Measurements from ENCODE around the gene GPN1.
"Not testable (repeated sequence)": the region's sequence is repeated elsewhere in the genome, so short reads cannot be mapped to it uniquely, and the experiment has no call there.

GPN1 gene

DNA sequence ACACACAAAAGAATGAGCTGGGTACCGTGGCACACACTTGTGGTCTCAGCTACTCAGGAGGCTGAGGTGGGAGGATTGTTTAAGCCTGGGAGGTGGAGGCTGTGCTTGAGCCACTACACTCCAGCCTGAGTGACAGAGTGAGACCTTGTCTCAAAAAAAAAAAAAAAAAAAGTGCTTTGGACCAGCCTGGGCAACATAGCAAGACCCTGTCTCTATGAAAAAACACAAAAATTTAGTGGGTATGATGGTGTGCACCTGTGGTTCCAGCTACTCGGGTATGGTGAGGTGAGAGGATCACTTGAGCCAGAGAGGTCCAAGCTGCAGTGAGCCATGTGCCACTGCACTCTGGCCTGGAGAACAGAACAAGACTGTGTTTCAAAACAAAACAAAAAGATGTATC lies 35.6 kb upstream of the GPN1 start:
- no peak for DNase-seq (ENCODE audit: low read depth, low spot score)
- Histone ChIP-seq H3K9me3 (ENCODE audit: control insufficient read depth, insufficient read depth, low read length) (peaks cover 2% of the 10 kb centered on the region), H3K36me3 (ENCODE audit: control insufficient read depth, insufficient read depth, low read length) (no peaks in the 10 kb centered on the region; the same call in 1 of the 2 replicates), H3K27ac (ENCODE audit: low read length) (no peak overlapping the region), H3K4me1 (ENCODE audit: control insufficient read depth, insufficient read depth, low read length) (no peaks in the 10 kb centered on the region), H3K27me3 (ENCODE audit: control insufficient read depth, insufficient read depth, low read length) (no peaks in the 10 kb centered on the region), H3K4me3 (ENCODE audit: low read length) (no peak overlapping the region)
- no CpG with 5 or more reads among the region's 2 CpGs for WGBS (ENCODE audit: insufficient coverage, insufficient read length)

DNA sequence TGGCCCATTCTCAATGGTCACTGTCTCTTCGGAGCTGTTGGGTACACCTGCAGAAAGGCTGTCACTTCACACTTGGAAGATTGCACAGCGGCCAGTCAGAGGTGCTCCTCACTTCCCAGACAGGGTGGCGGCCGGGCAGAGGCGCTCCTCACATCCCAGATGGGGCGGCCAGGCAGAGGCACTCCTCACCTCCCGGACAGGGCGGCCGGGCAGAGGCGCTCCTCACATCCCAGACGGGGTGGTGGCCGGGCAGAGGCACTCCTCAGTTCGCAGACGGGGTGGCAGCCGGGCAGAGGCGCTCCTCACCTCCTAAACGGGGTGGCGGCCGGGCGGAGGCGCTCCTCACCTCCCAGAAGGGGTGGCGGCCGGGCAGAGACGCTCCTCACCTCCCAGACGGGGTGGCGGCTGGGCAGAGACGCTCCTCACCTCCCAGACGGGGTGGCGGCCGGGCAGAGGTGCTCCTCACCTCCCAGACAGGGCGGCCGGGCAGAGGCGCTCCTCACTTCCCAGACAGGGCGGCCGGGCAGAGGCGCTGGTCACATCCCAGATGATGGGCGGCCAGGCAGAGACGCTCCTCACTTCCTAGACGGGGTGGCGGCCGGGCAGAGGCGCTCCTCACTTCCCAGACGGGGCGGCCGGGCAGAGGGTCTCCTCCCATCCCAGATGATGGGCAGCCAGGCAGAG lies 34.7 kb upstream of the GPN1 start:
- not testable (repeated sequence) for H3K4me3 ChIP-seq (ENCODE audit: low read length); H3K27ac ChIP-seq (ENCODE audit: low read length); H3K9me3 ChIP-seq (ENCODE audit: control insufficient read depth, insufficient read depth, low read length); H3K36me3 ChIP-seq (ENCODE audit: control insufficient read depth, insufficient read depth, low read length); DNase-seq (ENCODE audit: low read depth, low spot score); H3K27me3 ChIP-seq (ENCODE audit: control insufficient read depth, insufficient read depth, low read length); H3K4me1 ChIP-seq (ENCODE audit: control insufficient read depth, insufficient read depth, low read length)
- no CpG with 5 or more reads among the region's 45 CpGs for WGBS (ENCODE audit: insufficient coverage, insufficient read length)

DNA sequence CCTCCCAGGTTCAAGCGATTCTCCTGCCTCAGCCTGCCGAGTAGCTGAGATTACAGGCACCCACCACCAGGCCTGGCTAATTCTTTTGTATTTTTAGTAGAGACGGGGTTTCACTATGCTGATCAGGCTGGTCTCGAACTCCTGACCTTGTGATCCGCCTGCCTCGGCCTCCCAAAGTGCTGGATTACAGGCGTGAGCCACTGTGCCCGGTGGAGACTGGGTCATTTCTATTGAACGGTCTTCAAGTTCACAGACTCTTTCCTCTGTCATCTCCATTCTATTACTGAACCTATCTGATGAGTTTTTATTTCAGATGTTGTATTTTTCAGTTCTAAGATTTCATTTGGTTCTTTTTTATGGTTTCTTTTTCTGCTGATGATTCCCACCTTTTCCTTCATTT lies 33.4 kb upstream of the GPN1 start:
- WGBS (ENCODE audit: insufficient coverage, insufficient read length) = no CpG with 5 or more reads among the region's 9 CpGs
- H3K4me3 ChIP-seq (ENCODE audit: low read length); H3K27me3 ChIP-seq (ENCODE audit: control insufficient read depth, insufficient read depth, low read length); H3K36me3 ChIP-seq (ENCODE audit: control insufficient read depth, insufficient read depth, low read length); H3K4me1 ChIP-seq (ENCODE audit: control insufficient read depth, insufficient read depth, low read length); H3K9me3 ChIP-seq (ENCODE audit: control insufficient read depth, insufficient read depth, low read length); DNase-seq (ENCODE audit: low read depth, low spot score); H3K27ac ChIP-seq (ENCODE audit: low read length): not testable (repeated sequence)

DNA sequence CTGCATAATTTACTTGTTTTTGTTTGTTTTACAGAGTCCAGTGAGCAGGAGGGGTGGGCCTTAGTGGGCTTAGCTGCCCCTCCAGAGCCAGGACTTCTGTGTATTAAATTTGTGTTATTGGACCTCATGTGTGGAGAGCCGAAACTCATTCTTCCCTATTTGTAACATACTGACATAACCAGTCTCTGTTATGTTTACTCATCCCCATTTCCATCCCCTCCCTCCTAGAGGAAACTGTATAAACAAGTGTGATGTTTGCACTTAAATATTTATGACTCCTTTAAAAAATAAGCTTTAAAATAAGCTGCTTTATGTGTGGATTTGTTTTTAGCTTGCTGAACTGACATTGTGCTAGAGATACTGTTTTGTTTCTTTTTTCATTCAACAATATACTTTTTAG lies 32.2 kb upstream of the GPN1 start:
- Histone ChIP-seq H3K9me3 (ENCODE audit: control insufficient read depth, insufficient read depth, low read length) (peaks cover 2% of the 10 kb centered on the region), H3K27ac (ENCODE audit: low read length) (no peak overlapping the region), H3K36me3 (ENCODE audit: control insufficient read depth, insufficient read depth, low read length) (no peaks in the 10 kb centered on the region; the same call in 1 of the 2 replicates), H3K4me1 (ENCODE audit: control insufficient read depth, insufficient read depth, low read length) (no peaks in the 10 kb centered on the region), H3K27me3 (ENCODE audit: control insufficient read depth, insufficient read depth, low read length) (no peaks in the 10 kb centered on the region), H3K4me3 (ENCODE audit: low read length) (no peak overlapping the region)
- WGBS (ENCODE audit: insufficient coverage, insufficient read length) = no CpG with 5 or more reads among the region's 1 CpG
- no peak for DNase-seq (ENCODE audit: low read depth, low spot score)

DNA sequence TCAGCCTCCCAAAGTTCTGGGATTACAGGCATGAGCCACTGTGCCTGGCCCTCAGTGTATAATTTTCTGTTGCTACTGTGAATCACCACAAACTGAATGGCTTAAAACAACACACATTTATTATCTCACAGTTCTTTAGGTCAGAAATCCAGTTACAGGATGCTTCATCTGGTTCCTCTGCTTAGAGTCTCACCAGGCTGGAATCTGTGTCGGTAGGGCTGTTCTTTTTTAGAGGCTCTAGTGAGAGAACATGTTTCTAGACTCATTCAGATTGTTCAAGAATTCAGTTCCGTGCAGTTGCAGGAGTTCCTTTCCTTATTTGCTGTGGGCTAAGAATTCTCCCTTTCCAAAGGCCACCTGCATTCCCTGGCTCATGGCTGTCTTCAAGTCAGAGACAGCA lies 22.2 kb upstream of the GPN1 start:
- H3K27me3 ChIP-seq (ENCODE audit: control insufficient read depth, insufficient read depth, low read length) = no peaks in the 10 kb centered on the region
- H3K4me1 ChIP-seq (ENCODE audit: control insufficient read depth, insufficient read depth, low read length) = no peaks in the 10 kb centered on the region
- WGBS (ENCODE audit: insufficient coverage, insufficient read length) = no CpG with 5 or more reads among the region's 2 CpGs
- H3K9me3 ChIP-seq (ENCODE audit: control insufficient read depth, insufficient read depth, low read length) = no peaks in the 10 kb centered on the region
- H3K4me3 ChIP-seq (ENCODE audit: low read length) = no peak overlapping the region
- no peak for DNase-seq (ENCODE audit: low read depth, low spot score)
- H3K36me3 ChIP-seq (ENCODE audit: control insufficient read depth, insufficient read depth, low read length) = peaks cover 10% of the 10 kb centered on the region; the same call in 1 of the 2 replicates
- no peak overlapping the region for H3K27ac ChIP-seq (ENCODE audit: low read length)

DNA sequence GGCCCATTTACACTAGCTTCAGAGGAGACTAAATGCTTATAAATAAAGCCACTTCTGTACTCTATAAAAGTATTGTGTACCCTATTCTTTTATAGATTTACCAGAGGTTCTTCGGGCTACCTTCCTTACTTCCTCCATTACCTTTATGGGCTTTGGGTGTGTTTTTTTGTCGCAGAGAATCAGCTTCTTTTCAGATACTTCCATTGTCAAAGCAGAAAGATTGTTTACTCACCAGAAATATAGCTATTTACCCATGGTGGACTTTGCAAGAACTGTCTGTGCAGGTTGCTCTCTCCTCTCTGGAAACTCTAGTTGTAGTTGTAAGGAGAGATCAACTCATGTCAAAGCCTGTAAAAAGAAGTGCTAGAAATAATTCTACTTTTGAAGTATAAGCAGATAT lies 14.9 kb upstream of the GPN1 start:
- DNase-seq (ENCODE audit: low read depth, low spot score) = no peak
- H3K27ac ChIP-seq (ENCODE audit: low read length) = no peak overlapping the region
- no peaks in the 10 kb centered on the region for H3K9me3 ChIP-seq (ENCODE audit: control insufficient read depth, insufficient read depth, low read length)
- WGBS (ENCODE audit: insufficient coverage, insufficient read length) = no CpG with 5 or more reads among the region's 2 CpGs
- no peak overlapping the region for H3K4me3 ChIP-seq (ENCODE audit: low read length)
- H3K27me3 ChIP-seq (ENCODE audit: control insufficient read depth, insufficient read depth, low read length) = no peaks in the 10 kb centered on the region
- H3K36me3 ChIP-seq (ENCODE audit: control insufficient read depth, insufficient read depth, low read length) = peaks cover 15% of the 10 kb centered on the region; the same call in 1 of the 2 replicates
- H3K4me1 ChIP-seq (ENCODE audit: control insufficient read depth, insufficient read depth, low read length) = no peaks in the 10 kb centered on the region

DNA sequence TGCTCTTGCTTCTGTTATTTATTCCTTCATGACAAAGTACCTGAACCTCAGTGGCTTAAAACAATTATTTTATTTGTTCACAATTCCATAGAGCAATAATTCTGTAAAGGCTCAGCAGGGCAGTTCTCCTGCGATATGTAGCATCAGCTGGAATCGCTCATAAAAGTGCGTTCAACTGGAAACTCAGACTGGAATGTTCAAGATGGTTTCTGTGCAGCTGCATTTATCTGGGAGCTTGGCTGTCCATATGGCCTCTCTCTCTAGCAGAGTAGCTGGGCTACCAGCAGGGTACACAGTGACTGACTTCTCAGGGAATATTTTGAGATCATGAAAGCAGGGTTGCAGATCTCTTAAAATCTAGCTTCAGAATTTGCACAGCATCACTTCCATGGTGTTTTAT lies 13.5 kb upstream of the GPN1 start:
- Histone ChIP-seq H3K4me3 (ENCODE audit: low read length) (no peak overlapping the region), H3K27ac (ENCODE audit: low read length) (no peak overlapping the region), H3K9me3 (ENCODE audit: control insufficient read depth, insufficient read depth, low read length) (no peaks in the 10 kb centered on the region), H3K36me3 (ENCODE audit: control insufficient read depth, insufficient read depth, low read length) (peaks cover 15% of the 10 kb centered on the region; the same call in 1 of the 2 replicates), H3K4me1 (ENCODE audit: control insufficient read depth, insufficient read depth, low read length) (no peaks in the 10 kb centered on the region), H3K27me3 (ENCODE audit: control insufficient read depth, insufficient read depth, low read length) (no peaks in the 10 kb centered on the region)
- no CpG with 5 or more reads among the region's 3 CpGs for WGBS (ENCODE audit: insufficient coverage, insufficient read length)
- DNase-seq (ENCODE audit: low read depth, low spot score) = no peak

DNA sequence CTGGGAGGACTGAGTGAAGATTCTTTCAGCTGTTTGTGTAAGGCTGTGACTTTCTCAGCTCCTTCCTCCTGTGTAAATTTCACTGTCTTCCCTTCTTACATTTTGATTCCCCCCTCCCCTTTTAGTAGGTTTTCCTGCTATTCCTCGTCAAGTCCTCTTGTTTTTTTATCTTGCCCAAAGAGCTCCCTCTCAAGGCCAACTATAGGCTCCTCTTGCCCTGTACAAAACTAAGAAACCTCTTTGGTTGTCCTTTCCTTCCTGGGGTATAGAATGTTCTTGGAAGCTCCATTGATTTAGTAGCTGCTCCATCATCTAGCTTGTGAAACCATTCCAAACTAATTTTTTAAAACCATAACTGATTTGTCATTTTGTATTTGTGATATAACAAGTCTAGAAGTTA lies 7.3 kb upstream of the GPN1 start:
- Histone ChIP-seq H3K9me3 (ENCODE audit: control insufficient read depth, insufficient read depth, low read length) (no peaks in the 10 kb centered on the region), H3K36me3 (ENCODE audit: control insufficient read depth, insufficient read depth, low read length) (peaks cover 10% of the 10 kb centered on the region; the same call in 1 of the 2 replicates), H3K4me3 (ENCODE audit: low read length) (no peak overlapping the region), H3K27ac (ENCODE audit: low read length) (no peak overlapping the region), H3K27me3 (ENCODE audit: control insufficient read depth, insufficient read depth, low read length) (no peaks in the 10 kb centered on the region), H3K4me1 (ENCODE audit: control insufficient read depth, insufficient read depth, low read length) (no peaks in the 10 kb centered on the region)
- no peak for DNase-seq (ENCODE audit: low read depth, low spot score)
- no CpG with 5 or more reads among the region's 1 CpG for WGBS (ENCODE audit: insufficient coverage, insufficient read length)

DNA sequence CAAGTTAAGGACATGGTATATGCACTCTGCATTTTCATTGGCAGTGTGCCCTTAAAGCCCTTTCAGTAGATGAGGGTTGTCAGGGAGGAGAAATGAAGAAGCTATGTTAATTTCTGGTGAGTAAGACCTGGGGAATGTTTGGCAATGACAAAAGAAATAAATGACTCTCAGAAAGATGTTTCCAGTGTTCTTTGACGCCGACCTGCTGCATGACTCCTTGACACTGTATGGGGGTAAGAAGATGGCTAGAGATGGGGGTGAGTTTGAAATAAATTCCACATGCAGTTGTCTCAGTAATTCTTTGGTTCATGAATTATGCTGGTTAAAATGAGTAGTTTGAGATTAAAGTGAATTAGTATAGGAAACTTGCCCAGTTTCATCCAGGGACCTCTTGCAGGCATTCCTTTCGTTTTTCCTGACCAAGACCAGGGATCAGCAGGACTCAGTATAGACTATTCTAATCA lies 5.9 kb upstream of the GPN1 start:
- no CpG with 5 or more reads among the region's 3 CpGs for WGBS (ENCODE audit: insufficient coverage, insufficient read length)
- Histone ChIP-seq H3K4me1 (ENCODE audit: control insufficient read depth, insufficient read depth, low read length) (no peaks in the 10 kb centered on the region; the same call in 1 of the 2 replicates), H3K27ac (ENCODE audit: low read length) (no peak overlapping the region), H3K4me3 (ENCODE audit: low read length) (no peak overlapping the region), H3K36me3 (ENCODE audit: control insufficient read depth, insufficient read depth, low read length) (no peaks in the 10 kb centered on the region; the same call in 1 of the 2 replicates), H3K27me3 (ENCODE audit: control insufficient read depth, insufficient read depth, low read length) (no peaks in the 10 kb centered on the region), H3K9me3 (ENCODE audit: control insufficient read depth, insufficient read depth, low read length) (no peaks in the 10 kb centered on the region)
- peak; percentile 31 for DNase-seq (ENCODE audit: low read depth, low spot score)

DNA sequence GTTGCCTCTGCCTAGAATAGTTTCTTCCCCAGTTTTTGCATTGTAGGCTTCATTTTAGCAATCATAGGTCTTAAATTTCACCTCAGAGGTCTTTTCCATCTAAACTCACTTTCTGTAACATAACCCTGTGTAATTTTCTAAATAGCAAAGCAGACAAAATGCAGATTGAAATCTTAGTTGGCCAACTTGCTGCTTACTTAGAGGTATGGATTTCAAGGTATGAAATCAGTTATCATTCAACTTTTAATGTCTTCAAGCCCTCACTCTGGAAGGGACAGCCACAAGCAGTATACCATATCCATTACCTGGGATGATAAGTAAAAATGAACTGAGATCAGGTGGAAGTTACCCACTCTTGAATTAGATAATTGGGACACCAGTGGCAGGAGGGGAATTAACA lies 3.9 kb upstream of the GPN1 start:
- H3K27ac ChIP-seq (ENCODE audit: low read length) = no peak overlapping the region
- H3K27me3 ChIP-seq (ENCODE audit: control insufficient read depth, insufficient read depth, low read length) = no peaks in the 10 kb centered on the region
- no peaks in the 10 kb centered on the region; the same call in 1 of the 2 replicates for H3K36me3 ChIP-seq (ENCODE audit: control insufficient read depth, insufficient read depth, low read length)
- H3K9me3 ChIP-seq (ENCODE audit: control insufficient read depth, insufficient read depth, low read length) = no peaks in the 10 kb centered on the region
- no peak for DNase-seq (ENCODE audit: low read depth, low spot score)
- H3K4me1 ChIP-seq (ENCODE audit: control insufficient read depth, insufficient read depth, low read length) = no peaks in the 10 kb centered on the region; the same call in 1 of the 2 replicates
- no peak overlapping the region for H3K4me3 ChIP-seq (ENCODE audit: low read length)

DNA sequence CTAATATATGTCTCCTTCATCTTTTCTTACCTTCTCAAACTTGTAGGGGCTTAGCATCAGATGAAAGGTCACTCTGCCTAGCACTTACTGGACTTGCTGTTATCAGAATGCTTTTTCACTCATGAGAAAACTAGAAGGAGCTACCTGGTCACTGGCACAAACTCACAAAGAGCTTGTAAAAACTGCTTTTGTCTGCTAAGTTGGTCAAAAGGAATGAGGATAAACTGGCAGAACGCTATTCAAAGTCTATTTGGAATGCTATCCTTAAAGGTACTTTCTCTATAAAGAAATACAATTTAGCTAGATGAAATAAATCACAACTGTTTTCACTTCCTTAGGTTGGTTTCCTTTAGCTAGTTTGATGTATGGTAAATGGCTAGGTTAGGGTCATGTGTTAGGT lies 2.5 kb upstream of the GPN1 start:
- not testable (repeated sequence) for H3K4me3 ChIP-seq (ENCODE audit: low read length); H3K36me3 ChIP-seq (ENCODE audit: control insufficient read depth, insufficient read depth, low read length); DNase-seq (ENCODE audit: low read depth, low spot score); H3K27me3 ChIP-seq (ENCODE audit: control insufficient read depth, insufficient read depth, low read length); H3K27ac ChIP-seq (ENCODE audit: low read length); H3K9me3 ChIP-seq (ENCODE audit: control insufficient read depth, insufficient read depth, low read length); H3K4me1 ChIP-seq (ENCODE audit: control insufficient read depth, insufficient read depth, low read length)
- WGBS (ENCODE audit: insufficient coverage, insufficient read length) = no CpG with 5 or more reads among the region's 1 CpG

Data from iPS DF 6.9 (cell line).